ENCODE results near the gene SOX11. TPM values are rescaled to one million over a fixed set of nuclear protein-coding genes. Genes with fewer than 3 reads are reported as not detected.

SOX11 gene
- total RNA-seq, 6 experiments from 2014 or later: not detected

DNA sequence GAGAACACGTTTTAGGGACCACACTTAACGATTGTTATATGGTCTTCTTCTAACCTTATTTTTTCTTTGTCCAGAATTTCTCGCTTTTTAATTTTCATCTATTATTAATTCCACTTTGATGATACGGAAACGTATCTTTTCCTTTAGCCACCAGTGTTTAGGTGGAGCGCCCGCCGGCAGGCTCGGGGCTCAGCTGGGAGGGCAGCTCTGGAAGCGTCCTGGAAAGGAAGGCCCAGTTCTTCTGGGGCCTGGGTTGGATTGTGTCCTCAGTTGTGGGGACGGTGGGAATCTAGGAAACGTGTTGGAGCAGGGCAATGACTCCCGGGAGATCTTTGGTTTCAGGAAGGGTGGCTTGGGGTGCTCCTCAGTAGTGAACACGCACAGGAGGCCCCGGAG lies 19.4 kb upstream of the SOX11 start:
- TF ChIP-seq, protein P1, sequence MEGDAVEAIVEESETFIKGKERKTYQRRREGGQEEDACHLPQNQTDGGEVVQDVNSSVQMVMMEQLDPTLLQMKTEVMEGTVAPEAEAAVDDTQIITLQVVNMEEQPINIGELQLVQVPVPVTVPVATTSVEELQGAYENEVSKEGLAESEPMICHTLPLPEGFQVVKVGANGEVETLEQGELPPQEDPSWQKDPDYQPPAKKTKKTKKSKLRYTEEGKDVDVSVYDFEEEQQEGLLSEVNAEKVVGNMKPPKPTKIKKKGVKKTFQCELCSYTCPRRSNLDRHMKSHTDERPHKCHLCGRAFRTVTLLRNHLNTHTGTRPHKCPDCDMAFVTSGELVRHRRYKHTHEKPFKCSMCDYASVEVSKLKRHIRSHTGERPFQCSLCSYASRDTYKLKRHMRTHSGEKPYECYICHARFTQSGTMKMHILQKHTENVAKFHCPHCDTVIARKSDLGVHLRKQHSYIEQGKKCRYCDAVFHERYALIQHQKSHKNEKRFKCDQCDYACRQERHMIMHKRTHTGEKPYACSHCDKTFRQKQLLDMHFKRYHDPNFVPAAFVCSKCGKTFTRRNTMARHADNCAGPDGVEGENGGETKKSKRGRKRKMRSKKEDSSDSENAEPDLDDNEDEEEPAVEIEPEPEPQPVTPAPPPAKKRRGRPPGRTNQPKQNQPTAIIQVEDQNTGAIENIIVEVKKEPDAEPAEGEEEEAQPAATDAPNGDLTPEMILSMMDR (IDR thresholded peaks at IDR 0.05): no peak
- TF ChIP-seq POLR2A (IDR thresholded peaks at IDR 0.05): no peak
- 51% methylated on average over 10 of the region's 15 CpGs for WGBS (ENCODE audit: insufficient coverage, low coverage, low lambda C conversion rate, missing lambda C conversion rate)
- Histone ChIP-seq H3K4me1 (no peaks in the 10 kb centered on the region), H3K27me3 (peaks cover 0 to 5% of the 10 kb centered on the region in 2 donors), H3K9me3 (no peaks in the 10 kb centered on the region), H3K4me3 (no peak overlapping the region), H3K27ac (no peak overlapping the region), H3K36me3 (no peaks in the 10 kb centered on the region)
- no peak for DNase-seq
- no peak for ATAC-seq
- intact Hi-C loops (cut with DNase I): no loop called here

DNA sequence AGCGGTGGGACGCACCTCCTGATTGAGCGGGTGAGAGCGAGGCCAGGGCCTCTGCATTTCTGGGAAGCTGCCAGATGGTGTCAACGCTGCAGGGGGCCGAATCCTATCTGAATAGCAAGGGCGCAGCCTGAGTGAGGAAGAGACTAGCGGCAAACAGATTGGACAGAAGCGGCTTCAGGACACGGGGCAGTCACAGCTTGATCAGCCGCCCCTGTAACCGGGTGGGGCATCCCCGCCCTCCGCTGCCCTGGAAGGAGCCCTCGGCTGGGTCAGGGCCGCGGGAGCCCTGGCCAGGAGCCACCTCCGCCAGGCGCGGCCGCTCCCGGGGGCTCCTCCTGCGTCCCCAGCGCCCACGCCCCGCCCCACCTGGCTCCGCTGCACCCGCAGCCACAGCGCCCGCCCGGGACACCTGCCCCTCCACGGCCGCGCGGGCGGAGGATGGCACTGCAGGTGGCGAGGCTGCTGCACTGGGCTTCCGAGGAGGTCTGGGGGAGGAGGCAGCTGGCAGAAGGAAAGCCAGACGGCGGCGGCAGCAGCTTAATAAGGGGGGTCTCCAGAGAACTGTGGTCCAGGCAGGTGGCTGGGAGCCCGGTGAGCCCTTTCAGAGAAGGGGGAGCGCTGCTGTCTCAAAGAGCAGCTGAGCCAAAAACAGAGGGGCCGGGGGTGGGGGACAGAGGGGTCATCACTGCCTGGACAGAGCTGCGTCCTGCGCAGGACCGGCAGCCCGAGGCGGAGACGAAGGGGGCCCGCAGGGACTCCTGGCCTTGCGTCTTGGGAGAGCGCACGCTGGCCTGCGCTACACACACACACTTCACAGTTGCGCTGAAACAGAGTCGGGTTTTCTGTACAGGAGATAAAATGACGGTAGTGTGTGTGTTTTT lies 18.8 kb upstream of the SOX11 start:
- TF ChIP-seq, protein P1 (IDR thresholded peaks at IDR 0.05): no peak
- TF ChIP-seq POLR2A (IDR thresholded peaks at IDR 0.05): no peak
- no peaks in the 10 kb centered on the region for H3K4me1 ChIP-seq
- 9% methylated on average over 22 of the region's 58 CpGs for WGBS (ENCODE audit: insufficient coverage, low coverage, low lambda C conversion rate, missing lambda C conversion rate)
- intact Hi-C loops (cut with DNase I): no loop called here
- H3K4me3 ChIP-seq: no peak overlapping the region
- H3K36me3 ChIP-seq: no peaks in the 10 kb centered on the region
- H3K27me3 ChIP-seq: peaks cover 0 to 5% of the 10 kb centered on the region in 2 donors
- no peaks in the 10 kb centered on the region for H3K9me3 ChIP-seq
- no peak overlapping the region for H3K27ac ChIP-seq
- ATAC-seq (peak in 1 of 4 donors; percentile 23), DNase-seq (no peak)

DNA sequence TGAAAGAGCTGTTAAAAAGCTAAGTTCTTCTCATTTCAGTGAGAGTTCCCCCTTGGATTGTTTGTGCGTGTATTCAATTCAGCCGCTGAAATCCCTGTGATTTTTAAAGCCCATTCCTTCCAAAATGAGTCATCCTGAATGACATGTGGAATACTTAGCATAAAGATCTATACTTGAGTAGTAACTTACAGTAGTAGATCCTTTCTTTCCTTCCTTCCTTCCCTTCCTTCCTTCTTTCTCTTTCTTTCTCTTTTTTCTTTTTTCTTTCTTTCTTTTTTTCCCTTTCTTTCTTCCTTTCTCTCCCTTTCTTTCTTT lies 18.2 kb upstream of the SOX11 start:
- ATAC-seq (no peak), DNase-seq (no peak)
- no peak overlapping the region for H3K4me3 ChIP-seq
- TF ChIP-seq, protein P1 (IDR thresholded peaks at IDR 0.05): no peak
- WGBS (ENCODE audit: insufficient coverage, low coverage, low lambda C conversion rate, missing lambda C conversion rate): 24% methylated on average over 2 of the region's 2 CpGs
- no peaks in the 10 kb centered on the region for H3K9me3 ChIP-seq
- no peaks in the 10 kb centered on the region for H3K4me1 ChIP-seq
- no peak overlapping the region for H3K27ac ChIP-seq
- intact Hi-C loops (cut with DNase I): no loop called here
- peaks cover 0 to 5% of the 10 kb centered on the region in 2 donors for H3K27me3 ChIP-seq
- H3K36me3 ChIP-seq: no peaks in the 10 kb centered on the region

DNA sequence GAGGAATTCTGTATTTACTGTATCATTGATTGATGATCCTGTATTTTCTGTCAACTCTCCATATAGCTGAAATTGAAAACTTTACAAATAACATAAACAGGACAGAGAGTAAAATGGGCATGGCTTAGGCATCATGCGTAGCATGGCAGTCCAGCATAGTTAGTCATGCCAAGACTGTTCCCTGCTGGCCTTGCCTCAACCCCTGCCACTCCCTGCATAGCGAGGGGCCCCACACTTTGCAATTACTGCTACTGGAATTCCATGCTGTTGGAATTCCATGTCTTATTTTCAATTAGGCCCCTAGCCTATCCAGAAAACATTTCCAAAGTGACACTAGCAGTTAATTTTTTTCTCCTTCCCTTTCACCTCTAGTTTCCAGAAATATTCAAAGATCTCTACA lies 15.1 kb upstream of the SOX11 start:
- no peaks in the 10 kb centered on the region for H3K9me3 ChIP-seq
- ATAC-seq: no peak
- H3K4me3 ChIP-seq: no peak overlapping the region
- DNase-seq: no peak
- no peaks in the 10 kb centered on the region for H3K36me3 ChIP-seq
- no peaks in the 10 kb centered on the region for H3K4me1 ChIP-seq
- H3K27me3 ChIP-seq: peaks cover 0 to 4% of the 10 kb centered on the region in 2 donors
- TF ChIP-seq, protein P1 (IDR thresholded peaks at IDR 0.05): no peak
- no peak for TF ChIP-seq POLR2A (IDR thresholded peaks at IDR 0.05)
- intact Hi-C loops (cut with DNase I): no loop called here
- 48% methylated on average over 2 of the region's 2 CpGs for WGBS (ENCODE audit: insufficient coverage, low coverage, low lambda C conversion rate, missing lambda C conversion rate)
- H3K27ac ChIP-seq: no peak overlapping the region

Measured in right lobe of liver (tissue), 6 donors.